Measurements from ENCODE around the gene NVL.

NVL gene

DNA sequence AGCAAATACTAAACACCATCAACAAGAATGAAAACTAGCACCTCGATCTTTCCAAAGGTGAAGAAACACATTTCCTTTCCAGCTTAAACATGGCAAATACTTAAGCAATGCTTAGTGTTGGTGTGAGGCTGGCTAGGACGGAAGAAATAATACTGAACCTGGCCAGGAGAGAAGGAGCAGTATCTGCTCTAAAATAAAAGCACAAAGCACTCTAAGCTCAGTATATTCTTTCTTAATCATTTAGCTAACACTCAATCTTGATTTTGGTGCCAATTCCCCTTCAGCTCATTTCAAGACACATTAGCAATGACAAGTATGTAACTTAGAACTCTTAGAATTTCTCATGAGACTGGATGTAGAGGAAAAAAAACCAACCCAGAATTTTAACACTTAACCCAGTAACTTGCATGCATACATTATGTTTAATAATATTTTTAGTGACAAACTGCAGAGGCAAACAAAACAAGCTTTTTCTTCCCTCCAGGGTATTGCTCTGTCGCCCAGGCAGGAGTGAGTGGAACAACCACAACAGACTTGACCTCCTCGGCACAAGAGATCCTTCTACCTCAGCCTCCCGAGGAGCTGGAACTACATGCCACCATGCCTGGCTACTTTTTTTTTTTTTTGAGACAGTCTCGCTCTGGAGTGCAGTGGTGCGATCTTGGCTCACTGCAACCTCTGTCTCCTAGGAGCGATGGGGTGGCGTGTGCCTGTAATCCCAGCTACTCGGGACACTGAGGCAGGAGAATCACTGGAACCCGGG is 92.7 kb downstream of the NVL start:
- Histone ChIP-seq H3K27me3 (no peaks in the 10 kb centered on the region), H3K4me1 (ENCODE audit: control insufficient read depth in 1 of 2, insufficient read depth in 1 of 2, low read depth in 1 of 2, low read length in 1 of 2) (no peaks in the 10 kb centered on the region), H3K4me3 (ENCODE audit: low read depth in 1 of 2, low read length in 1 of 2) (no peak overlapping the region), H3K36me3 (peaks cover 19% of the 10 kb centered on the region), H3K27ac (no peak overlapping the region), H3K9me3 (no peaks in the 10 kb centered on the region)
- TF ChIP-seq, protein P1, sequence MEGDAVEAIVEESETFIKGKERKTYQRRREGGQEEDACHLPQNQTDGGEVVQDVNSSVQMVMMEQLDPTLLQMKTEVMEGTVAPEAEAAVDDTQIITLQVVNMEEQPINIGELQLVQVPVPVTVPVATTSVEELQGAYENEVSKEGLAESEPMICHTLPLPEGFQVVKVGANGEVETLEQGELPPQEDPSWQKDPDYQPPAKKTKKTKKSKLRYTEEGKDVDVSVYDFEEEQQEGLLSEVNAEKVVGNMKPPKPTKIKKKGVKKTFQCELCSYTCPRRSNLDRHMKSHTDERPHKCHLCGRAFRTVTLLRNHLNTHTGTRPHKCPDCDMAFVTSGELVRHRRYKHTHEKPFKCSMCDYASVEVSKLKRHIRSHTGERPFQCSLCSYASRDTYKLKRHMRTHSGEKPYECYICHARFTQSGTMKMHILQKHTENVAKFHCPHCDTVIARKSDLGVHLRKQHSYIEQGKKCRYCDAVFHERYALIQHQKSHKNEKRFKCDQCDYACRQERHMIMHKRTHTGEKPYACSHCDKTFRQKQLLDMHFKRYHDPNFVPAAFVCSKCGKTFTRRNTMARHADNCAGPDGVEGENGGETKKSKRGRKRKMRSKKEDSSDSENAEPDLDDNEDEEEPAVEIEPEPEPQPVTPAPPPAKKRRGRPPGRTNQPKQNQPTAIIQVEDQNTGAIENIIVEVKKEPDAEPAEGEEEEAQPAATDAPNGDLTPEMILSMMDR (IDR thresholded peaks at IDR 0.05): no peak

DNA sequence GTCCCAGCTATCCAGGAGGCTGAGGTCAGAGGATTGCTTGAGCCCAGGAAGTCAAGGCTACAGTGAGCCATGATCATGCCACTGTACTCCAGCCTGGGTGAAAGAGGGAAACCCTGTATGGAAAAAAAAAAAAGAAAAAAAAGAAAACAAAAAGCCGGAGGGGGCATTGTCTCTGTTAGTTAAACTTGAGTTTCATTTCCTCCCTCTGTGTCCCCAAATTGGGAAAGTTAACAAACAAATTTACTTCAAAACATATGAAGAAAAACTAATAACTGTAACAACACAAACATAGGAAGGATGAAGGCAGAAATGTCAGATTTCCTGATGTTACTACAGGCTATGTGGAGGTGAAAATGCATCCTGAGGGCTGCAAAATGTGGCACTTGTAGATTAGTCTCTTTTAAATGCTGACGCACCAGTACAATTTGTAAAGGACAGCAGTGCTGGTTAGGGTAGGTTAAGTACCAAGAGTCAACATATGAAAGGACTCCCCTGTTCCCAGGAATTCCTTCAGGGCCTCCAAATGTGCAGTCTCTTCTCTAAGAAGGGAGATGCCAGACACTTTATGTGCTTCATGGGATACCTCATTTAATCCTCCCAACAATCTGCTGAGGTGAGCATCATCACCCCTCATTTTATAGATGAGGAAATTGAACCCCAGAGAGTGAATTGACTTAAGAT is 94.0 kb downstream of the NVL start:
- H3K36me3 ChIP-seq: peaks cover 28% of the 10 kb centered on the region
- no peaks in the 10 kb centered on the region for H3K27me3 ChIP-seq

DNA sequence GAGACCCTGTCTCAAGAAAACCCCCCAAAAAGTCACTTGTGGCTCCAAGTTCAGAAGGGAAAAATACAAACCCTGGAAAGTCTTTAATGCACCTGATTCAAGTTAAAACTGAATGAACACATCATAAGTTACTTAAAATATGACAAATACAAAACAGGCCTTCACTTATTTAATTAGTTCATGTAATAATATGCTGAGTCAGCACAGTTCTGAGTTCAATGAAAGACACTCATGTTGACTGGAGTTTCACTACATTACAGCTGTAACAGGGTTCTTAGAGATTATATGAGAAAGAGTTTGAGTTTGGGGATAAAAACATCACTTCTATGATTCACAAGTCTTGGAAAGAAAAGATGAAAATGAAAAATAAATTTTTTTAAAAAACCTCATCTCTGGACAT is 96.0 kb downstream of the NVL start:
- no peaks in the 10 kb centered on the region for H3K4me1 ChIP-seq (ENCODE audit: control insufficient read depth in 1 of 2, insufficient read depth in 1 of 2, low read depth in 1 of 2, low read length in 1 of 2)
- H3K36me3 ChIP-seq: peaks cover 37% of the 10 kb centered on the region
- TF ChIP-seq, protein P1 (IDR thresholded peaks at IDR 0.05): no peak
- H3K9me3 ChIP-seq: no peaks in the 10 kb centered on the region
- no peak overlapping the region for H3K4me3 ChIP-seq (ENCODE audit: low read depth in 1 of 2, low read length in 1 of 2)
- no peaks in the 10 kb centered on the region for H3K27me3 ChIP-seq
- H3K27ac ChIP-seq: no peak overlapping the region

More for the DNA sequence above, 94.0 kb downstream of the NVL start:
- TF ChIP-seq, protein P1 (IDR thresholded peaks at IDR 0.05): no peak
- Histone ChIP-seq H3K4me3 (ENCODE audit: low read depth in 1 of 2, low read length in 1 of 2) (no peak overlapping the region), H3K9me3 (no peaks in the 10 kb centered on the region), H3K4me1 (ENCODE audit: control insufficient read depth in 1 of 2, insufficient read depth in 1 of 2, low read depth in 1 of 2, low read length in 1 of 2) (no peaks in the 10 kb centered on the region), H3K27ac (no peak overlapping the region)

DNA sequence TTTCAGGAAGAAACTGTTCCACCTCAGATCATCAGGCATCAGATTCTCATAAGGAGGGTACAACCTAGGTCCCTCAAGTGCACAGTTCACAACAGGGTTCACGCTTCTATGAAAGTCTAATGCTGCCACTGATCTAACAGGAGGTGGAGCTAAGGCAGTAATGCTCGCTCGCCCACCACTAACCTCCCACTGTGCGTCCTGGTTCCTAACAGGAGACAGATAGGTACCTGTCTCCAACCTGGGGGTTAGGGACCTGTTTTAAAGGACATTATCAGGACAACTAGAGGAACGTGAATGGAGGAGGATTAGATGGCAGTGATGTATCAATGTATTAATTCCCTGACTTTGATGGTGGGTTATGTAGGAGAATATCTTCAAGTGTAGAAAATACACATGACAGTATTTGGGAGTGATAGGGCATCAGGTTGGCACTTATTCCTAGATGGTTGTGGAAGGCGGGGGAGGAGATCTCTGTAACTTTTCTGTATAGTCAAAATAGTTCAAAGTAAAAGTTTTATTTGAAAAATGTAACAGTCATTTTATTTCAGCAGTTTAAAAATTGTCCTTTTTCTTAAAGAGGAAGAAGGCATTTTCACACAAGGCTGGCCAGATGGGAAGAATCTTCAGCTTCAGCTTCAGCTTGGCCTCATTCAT is 103.0 kb downstream of the NVL start:
- Histone ChIP-seq H3K36me3 (peaks cover 41% of the 10 kb centered on the region), H3K27me3 (no peaks in the 10 kb centered on the region), H3K9me3 (no peaks in the 10 kb centered on the region), H3K4me1 (ENCODE audit: control insufficient read depth in 1 of 2, insufficient read depth in 1 of 2, low read depth in 1 of 2, low read length in 1 of 2) (no peaks in the 10 kb centered on the region), H3K27ac (no peak overlapping the region), H3K4me3 (ENCODE audit: low read depth in 1 of 2, low read length in 1 of 2) (no peak overlapping the region)
- TF ChIP-seq, protein P1 (IDR thresholded peaks at IDR 0.05): no peak

DNA sequence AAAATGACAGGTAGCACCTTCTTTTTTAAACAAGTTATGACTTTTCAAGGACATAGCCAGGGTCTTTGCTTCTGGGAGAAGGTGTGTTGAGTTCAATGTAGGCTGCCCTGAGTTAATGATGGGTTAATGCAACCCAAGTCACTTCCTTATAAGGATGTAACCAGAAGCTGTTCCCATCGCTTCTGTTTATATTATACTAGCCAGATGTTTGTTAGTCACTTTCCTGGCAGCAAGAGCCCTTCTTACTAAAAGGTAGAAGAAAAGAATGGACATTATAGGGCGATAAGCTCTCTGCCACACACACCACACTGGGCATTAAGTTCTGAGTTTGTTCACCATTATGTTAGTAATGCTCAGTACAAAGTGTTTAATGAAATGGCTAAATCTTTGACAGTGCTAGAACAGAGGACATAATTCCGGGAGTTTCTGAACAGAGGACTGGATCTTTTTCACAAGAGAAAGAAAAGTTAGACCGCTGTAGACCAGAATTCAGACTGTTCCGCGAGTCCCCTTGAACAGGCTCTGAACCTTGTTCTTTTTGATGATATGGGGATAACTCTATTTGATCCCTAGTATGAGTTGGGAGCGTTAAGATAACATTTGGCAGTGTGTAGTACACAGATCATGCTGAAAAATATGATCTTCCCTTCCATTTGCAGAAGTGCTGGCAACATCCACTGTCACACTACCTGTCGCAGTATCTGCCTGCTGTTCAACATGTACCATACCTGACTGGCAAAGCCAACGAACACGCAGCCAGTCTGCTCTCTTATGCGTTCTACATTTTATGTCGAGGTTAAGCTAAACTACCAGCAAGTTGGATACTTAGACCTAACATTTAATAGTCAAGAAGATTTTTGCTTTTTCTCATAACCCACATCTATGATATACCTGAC is 105.9 kb downstream of the NVL start:
- no peaks in the 10 kb centered on the region for H3K9me3 ChIP-seq
- H3K4me1 ChIP-seq (ENCODE audit: control insufficient read depth in 1 of 2, insufficient read depth in 1 of 2, low read depth in 1 of 2, low read length in 1 of 2): no peaks in the 10 kb centered on the region
- H3K4me3 ChIP-seq (ENCODE audit: low read depth in 1 of 2, low read length in 1 of 2): no peak overlapping the region
- TF ChIP-seq, protein P1 (IDR thresholded peaks at IDR 0.05): no peak
- peaks cover 17% of the 10 kb centered on the region for H3K36me3 ChIP-seq
- H3K27me3 ChIP-seq: no peaks in the 10 kb centered on the region
- H3K27ac ChIP-seq: no peak overlapping the region

Data from neutrophil (primary cell).